MM.1S (cell line): ENCODE results near the gene PRKAR1B.

ENCODE experiments used
- DNase-seq: peaks from one replicate; pipeline ENCODE4 v3.0.0-alpha.2; 2015
- H2AFZ ChIP-seq: fragments of 300-600 bp; sonication (generic); 2 replicates; pipeline ENCODE4 v1.6.0; 2016; ENCODE audit warnings: antibody characterized with exemption, low read length
- H3F3A ChIP-seq: fragments of 300-600 bp; sonication (generic); 2 replicates; pipeline ENCODE4 v1.6.1; 2016; ENCODE audit warnings: mild to moderate bottlenecking, antibody characterized with exemption, low read length, moderate library complexity, mixed read lengths; ENCODE audit not compliant: insufficient read depth
- H3K27ac ChIP-seq: fragments of 300-600 bp; sonication (generic); 2 replicates; pipeline ENCODE4 v1.5.1; 2016; ENCODE audit warnings: mild to moderate bottlenecking, low read length
- H3K27me3 ChIP-seq: fragments of 300-600 bp; sonication (generic); replicated peaks from 2 replicates; pipeline ENCODE4 v1.6.0; 2016; ENCODE audit warnings: low read length; ENCODE audit not compliant: insufficient read depth
- H3K36me3 ChIP-seq: fragments of 300-600 bp; sonication (generic); replicated peaks from 2 replicates; pipeline ENCODE4 v1.6.1; 2016; ENCODE audit warnings: mild to moderate bottlenecking, low read length, mixed read lengths; ENCODE audit not compliant: insufficient read depth
- H3K4me1 ChIP-seq: fragments of 300-600 bp; sonication (generic); 2 replicates; pipeline ENCODE4 v1.6.1; 2016; ENCODE audit warnings: low read length, mixed read lengths
- H3K4me2 ChIP-seq: fragments of 300-600 bp; sonication (generic); 2 replicates; pipeline ENCODE4 v1.6.0; 2016; ENCODE audit warnings: low read depth, low read length
- H3K4me3 ChIP-seq: fragments of 300-600 bp; sonication (generic); 2 replicates; pipeline ENCODE4 v1.5.1; 2016; ENCODE audit warnings: low read length, mixed read lengths
- H3K79me2 ChIP-seq: fragments of 300-600 bp; sonication (generic); 2 replicates; pipeline ENCODE4 v1.6.1; 2016; ENCODE audit warnings: mixed run types, low read length, mixed read lengths
- H3K9ac ChIP-seq: fragments of 300-600 bp; sonication (generic); 2 replicates; pipeline ENCODE4 v1.6.1; 2016; ENCODE audit warnings: low read length, mixed read lengths
- H3K9me2 ChIP-seq: fragments of 300-600 bp; sonication (generic); replicated peaks from 2 replicates; pipeline ENCODE4 v1.6.1; 2016; ENCODE audit warnings: mild to moderate bottlenecking, low read length, mixed read lengths; ENCODE audit not compliant: insufficient read depth
- H3K9me3 ChIP-seq: fragments of 300-600 bp; sonication (generic); replicated peaks from 2 replicates; pipeline ENCODE4 v1.6.1; 2016; ENCODE audit warnings: mild to moderate bottlenecking, low read length, mixed read lengths; ENCODE audit not compliant: insufficient read depth
- H4K20me1 ChIP-seq: fragments of 300-600 bp; sonication (generic); 2 replicates; pipeline ENCODE4 v1.6.1; 2016; ENCODE audit warnings: mild to moderate bottlenecking, low read length, moderate library complexity, mixed read lengths; ENCODE audit not compliant: insufficient read depth
- CTCF ChIP-seq: fragments of 300-600 bp; sonication (generic); IDR thresholded peaks from 2 replicates; pipeline ENCODE4 v1.5.1; 2016; ENCODE audit warnings: antibody characterized with exemption, low read length, mixed read lengths
- EZH2 ChIP-seq: fragments of 300-600 bp; sonication (generic); optimal IDR thresholded peaks from 2 replicates; pipeline ENCODE3; 2017; ENCODE audit warnings: low read depth, mild to moderate bottlenecking, antibody characterized with exemption, low read length, mixed read lengths
- EZH2phosphoT487 ChIP-seq: fragments of 300-600 bp; sonication (generic); IDR thresholded peaks from 2 replicates; pipeline ENCODE4 v1.6.1; 2018; ENCODE audit warnings: antibody characterized with exemption, low read length

Gene PRKAR1B

GRCh38 chr7:514242-514641, 212.8 kb downstream of the PRKAR1B start:
- H3K9ac ChIP-seq: no peak overlapping the region
- no peak overlapping the region for H2AFZ ChIP-seq
- no peak overlapping the region for H3K4me3 ChIP-seq
- H3K36me3 ChIP-seq: no peaks in the 10 kb centered on the region
- no peaks in the 10 kb centered on the region for H3K9me3 ChIP-seq
- no peak overlapping the region for H3K4me2 ChIP-seq
- no peaks in the 10 kb centered on the region for H3K27me3 ChIP-seq
- no peak overlapping the region for H3K27ac ChIP-seq
- H3F3A ChIP-seq: no peaks in the 10 kb centered on the region
- no peak for DNase-seq
- TF ChIP-seq EZH2phosphoT487 (no peak), CTCF (no peak)
- H3K9me2 ChIP-seq: no peaks in the 10 kb centered on the region
- H3K4me1 ChIP-seq: no peaks in the 10 kb centered on the region
- no peaks in the 10 kb centered on the region for H4K20me1 ChIP-seq
- H3K79me2 ChIP-seq: no peaks in the 10 kb centered on the region

- no peaks in the 10 kb centered on the region for H3K9me2 ChIP-seq
- no peaks in the 10 kb centered on the region for H3K9me3 ChIP-seq
- H3K27me3 ChIP-seq: no peaks in the 10 kb centered on the region
- H3K4me3 ChIP-seq: no peak overlapping the region
- H3F3A ChIP-seq: no peaks in the 10 kb centered on the region
- DNase-seq: no peak
- H3K9ac ChIP-seq: no peak overlapping the region
- H3K4me2 ChIP-seq: no peak overlapping the region
- H3K79me2 ChIP-seq: no peaks in the 10 kb centered on the region
- no peaks in the 10 kb centered on the region for H3K36me3 ChIP-seq
- H4K20me1 ChIP-seq: no peaks in the 10 kb centered on the region
- H2AFZ ChIP-seq: no peak overlapping the region
- no peak overlapping the region for H3K27ac ChIP-seq
- H3K4me1 ChIP-seq: no peaks in the 10 kb centered on the region
- no peak for TF ChIP-seq EZH2
- TF ChIP-seq EZH2phosphoT487: no peak
- TF ChIP-seq CTCF: no peak
Observed at GRCh38 chr7:513521-514166, 213.4 kb downstream of the PRKAR1B start.

GRCh38 chr7:512541-513311, 214.4 kb downstream of the PRKAR1B start:
- Histone ChIP-seq H3K4me2 (no peak overlapping the region), H3K4me1 (no peaks in the 10 kb centered on the region), H3K27ac (no peak overlapping the region), H3K9ac (no peak overlapping the region), H4K20me1 (no peaks in the 10 kb centered on the region), H3K9me3 (no peaks in the 10 kb centered on the region), H3F3A (no peaks in the 10 kb centered on the region), H3K27me3 (no peaks in the 10 kb centered on the region), H3K9me2 (no peaks in the 10 kb centered on the region), H3K36me3 (no peaks in the 10 kb centered on the region), H3K79me2 (no peaks in the 10 kb centered on the region), H2AFZ (no peak overlapping the region), H3K4me3 (no peak overlapping the region)
- DNase-seq: no peak
- no peak for TF ChIP-seq EZH2phosphoT487
- no peak for TF ChIP-seq EZH2
- TF ChIP-seq CTCF: no peak
